Measurements from ENCODE around the gene KDM4C. TPM values are rescaled to one million over a fixed set of nuclear protein-coding genes. Genes with fewer than 3 reads are reported as not detected.
A peak's percentile ranks its signal among the peaks of the same experiment; 100 is the strongest.

The KDM4C gene
- total and polyA plus RNA-seq, 4 donors = 18.9 to 69.5 (median 29.1) TPM

- Histone ChIP-seq H3K27ac (ENCODE audit: low read depth, low read length) (no peak overlapping the region), H3K4me1 (ENCODE audit: control insufficient read depth, insufficient read depth, low read length) (no peaks in the 10 kb centered on the region), H3K4me3 (ENCODE audit: low read depth, low read length) (no peak overlapping the region), H3K36me3 (ENCODE audit: control insufficient read depth, insufficient read depth, low read length) (no peaks in the 10 kb centered on the region), H3K9me3 (ENCODE audit: control insufficient read depth, insufficient read depth, low read length) (no peaks in the 10 kb centered on the region), H3K27me3 (ENCODE audit: control insufficient read depth, insufficient read depth, low read length) (no peaks in the 10 kb centered on the region)
- no CpG with 5 or more reads among the region's 1 CpG for WGBS (ENCODE audit: insufficient coverage)
- no peak for DNase-seq (ENCODE audit: low read depth in 4 of 6, low spot score in 6 of 6)
Observed at GRCh38 chr9:7045361-7045760, 287.6 kb downstream of the KDM4C start.

- H3K4me3 ChIP-seq (ENCODE audit: low read depth, low read length) = no peak overlapping the region
- H3K9me3 ChIP-seq (ENCODE audit: control insufficient read depth, insufficient read depth, low read length) = no peaks in the 10 kb centered on the region
- H3K27ac ChIP-seq (ENCODE audit: low read depth, low read length) = no peak overlapping the region
- no peak for DNase-seq (ENCODE audit: low read depth in 4 of 6, low spot score in 6 of 6)
- H3K27me3 ChIP-seq (ENCODE audit: control insufficient read depth, insufficient read depth, low read length) = no peaks in the 10 kb centered on the region
- no peaks in the 10 kb centered on the region for H3K36me3 ChIP-seq (ENCODE audit: control insufficient read depth, insufficient read depth, low read length)
- H3K4me1 ChIP-seq (ENCODE audit: control insufficient read depth, insufficient read depth, low read length) = no peaks in the 10 kb centered on the region
- 100% methylated on average over 1 of the region's 3 CpGs for WGBS (ENCODE audit: insufficient coverage)
Observed at GRCh38 chr9:7051711-7052110, 293.9 kb downstream of the KDM4C start.

- no peak overlapping the region for H3K4me3 ChIP-seq (ENCODE audit: low read depth, low read length)
Observed at GRCh38 chr9:7053903-7054302, 296.1 kb downstream of the KDM4C start.

GRCh38 chr9:7055171-7055903 lies 297.6 kb downstream of the KDM4C start:
- H3K4me1 ChIP-seq (ENCODE audit: control insufficient read depth, insufficient read depth, low read length) = no peaks in the 10 kb centered on the region
- H3K27me3 ChIP-seq (ENCODE audit: control insufficient read depth, insufficient read depth, low read length) = no peaks in the 10 kb centered on the region
- WGBS (ENCODE audit: insufficient coverage) = 60% methylated on average over 1 of the region's 7 CpGs
- no peak overlapping the region for H3K4me3 ChIP-seq (ENCODE audit: low read depth, low read length)
- DNase-seq (ENCODE audit: low read depth in 4 of 6, low spot score in 6 of 6) = no peak
- no peak overlapping the region for H3K27ac ChIP-seq (ENCODE audit: low read depth, low read length)
- no peaks in the 10 kb centered on the region for H3K36me3 ChIP-seq (ENCODE audit: control insufficient read depth, insufficient read depth, low read length)
- no peaks in the 10 kb centered on the region for H3K9me3 ChIP-seq (ENCODE audit: control insufficient read depth, insufficient read depth, low read length)

More at GRCh38 chr9:7053903-7054302, 296.1 kb downstream of the KDM4C start:
- H3K27me3 ChIP-seq (ENCODE audit: control insufficient read depth, insufficient read depth, low read length) = no peaks in the 10 kb centered on the region
- H3K4me1 ChIP-seq (ENCODE audit: control insufficient read depth, insufficient read depth, low read length) = no peaks in the 10 kb centered on the region
- no CpG with 5 or more reads among the region's 2 CpGs for WGBS (ENCODE audit: insufficient coverage)
- no peaks in the 10 kb centered on the region for H3K36me3 ChIP-seq (ENCODE audit: control insufficient read depth, insufficient read depth, low read length)
- no peak for DNase-seq (ENCODE audit: low read depth in 4 of 6, low spot score in 6 of 6)
- no peaks in the 10 kb centered on the region for H3K9me3 ChIP-seq (ENCODE audit: control insufficient read depth, insufficient read depth, low read length)
- H3K27ac ChIP-seq (ENCODE audit: low read depth, low read length) = no peak overlapping the region

GRCh38 chr9:7056254-7056653 lies 298.5 kb downstream of the KDM4C start:
- no peaks in the 10 kb centered on the region for H3K4me1 ChIP-seq (ENCODE audit: control insufficient read depth, insufficient read depth, low read length)
- no peak overlapping the region for H3K4me3 ChIP-seq (ENCODE audit: low read depth, low read length)
- H3K27me3 ChIP-seq (ENCODE audit: control insufficient read depth, insufficient read depth, low read length) = no peaks in the 10 kb centered on the region
- H3K27ac ChIP-seq (ENCODE audit: low read depth, low read length) = no peak overlapping the region
- DNase-seq (ENCODE audit: low read depth in 4 of 6, low spot score in 6 of 6) = peak in 1 of 6 donors; percentile 37
- no peaks in the 10 kb centered on the region for H3K9me3 ChIP-seq (ENCODE audit: control insufficient read depth, insufficient read depth, low read length)
- H3K36me3 ChIP-seq (ENCODE audit: control insufficient read depth, insufficient read depth, low read length) = no peaks in the 10 kb centered on the region

- H3K27me3 ChIP-seq (ENCODE audit: control insufficient read depth, insufficient read depth, low read length) = no peaks in the 10 kb centered on the region
- DNase-seq (ENCODE audit: low read depth in 4 of 6, low spot score in 6 of 6) = no peak
- no peaks in the 10 kb centered on the region for H3K9me3 ChIP-seq (ENCODE audit: control insufficient read depth, insufficient read depth, low read length)
- no peaks in the 10 kb centered on the region for H3K4me1 ChIP-seq (ENCODE audit: control insufficient read depth, insufficient read depth, low read length)
- H3K4me3 ChIP-seq (ENCODE audit: low read depth, low read length) = no peak overlapping the region
- H3K36me3 ChIP-seq (ENCODE audit: control insufficient read depth, insufficient read depth, low read length) = no peaks in the 10 kb centered on the region
- H3K27ac ChIP-seq (ENCODE audit: low read depth, low read length) = no peak overlapping the region
- 43% methylated on average over 1 of the region's 3 CpGs for WGBS (ENCODE audit: insufficient coverage)
Observed at GRCh38 chr9:7058473-7058872, 300.7 kb downstream of the KDM4C start.

- Histone ChIP-seq H3K27me3 (ENCODE audit: control insufficient read depth, insufficient read depth, low read length) (no peaks in the 10 kb centered on the region), H3K36me3 (ENCODE audit: control insufficient read depth, insufficient read depth, low read length) (no peaks in the 10 kb centered on the region), H3K4me3 (ENCODE audit: low read depth, low read length) (no peak overlapping the region), H3K27ac (ENCODE audit: low read depth, low read length) (no peak overlapping the region), H3K9me3 (ENCODE audit: control insufficient read depth, insufficient read depth, low read length) (no peaks in the 10 kb centered on the region), H3K4me1 (ENCODE audit: control insufficient read depth, insufficient read depth, low read length) (no peaks in the 10 kb centered on the region)
- 66% methylated on average over 4 of the region's 4 CpGs for WGBS (ENCODE audit: insufficient coverage)
- DNase-seq (ENCODE audit: low read depth in 4 of 6, low spot score in 6 of 6) = no peak
Observed at GRCh38 chr9:7067169-7067568, 309.4 kb downstream of the KDM4C start.

- no peaks in the 10 kb centered on the region for H3K27me3 ChIP-seq (ENCODE audit: control insufficient read depth, insufficient read depth, low read length)
- WGBS (ENCODE audit: insufficient coverage) = no CpG with 5 or more reads among the region's 1 CpG
- no peak overlapping the region for H3K27ac ChIP-seq (ENCODE audit: low read depth, low read length)
- no peaks in the 10 kb centered on the region for H3K9me3 ChIP-seq (ENCODE audit: control insufficient read depth, insufficient read depth, low read length)
- no peak overlapping the region for H3K4me3 ChIP-seq (ENCODE audit: low read depth, low read length)
- H3K4me1 ChIP-seq (ENCODE audit: control insufficient read depth, insufficient read depth, low read length) = no peaks in the 10 kb centered on the region
- no peaks in the 10 kb centered on the region for H3K36me3 ChIP-seq (ENCODE audit: control insufficient read depth, insufficient read depth, low read length)
- no peak for DNase-seq (ENCODE audit: low read depth in 4 of 6, low spot score in 6 of 6)
Observed at GRCh38 chr9:7071916-7072315, 314.1 kb downstream of the KDM4C start.

- DNase-seq (ENCODE audit: low read depth in 4 of 6, low spot score in 6 of 6) = no peak
- Histone ChIP-seq H3K4me1 (ENCODE audit: control insufficient read depth, insufficient read depth, low read length) (no peaks in the 10 kb centered on the region), H3K9me3 (ENCODE audit: control insufficient read depth, insufficient read depth, low read length) (no peaks in the 10 kb centered on the region), H3K36me3 (ENCODE audit: control insufficient read depth, insufficient read depth, low read length) (no peaks in the 10 kb centered on the region), H3K27me3 (ENCODE audit: control insufficient read depth, insufficient read depth, low read length) (no peaks in the 10 kb centered on the region), H3K4me3 (ENCODE audit: low read depth, low read length) (no peak overlapping the region), H3K27ac (ENCODE audit: low read depth, low read length) (no peak overlapping the region)
- no CpG with 5 or more reads among the region's 2 CpGs for WGBS (ENCODE audit: insufficient coverage)
Observed at GRCh38 chr9:7073706-7074105, 315.9 kb downstream of the KDM4C start.

GRCh38 chr9:7075154-7075553 lies 317.4 kb downstream of the KDM4C start:
- no peaks in the 10 kb centered on the region for H3K9me3 ChIP-seq (ENCODE audit: control insufficient read depth, insufficient read depth, low read length)
- 91% methylated on average over 4 of the region's 7 CpGs for WGBS (ENCODE audit: insufficient coverage)
- no peaks in the 10 kb centered on the region for H3K4me1 ChIP-seq (ENCODE audit: control insufficient read depth, insufficient read depth, low read length)
- no peaks in the 10 kb centered on the region for H3K36me3 ChIP-seq (ENCODE audit: control insufficient read depth, insufficient read depth, low read length)
- no peak overlapping the region for H3K4me3 ChIP-seq (ENCODE audit: low read depth, low read length)
- no peaks in the 10 kb centered on the region for H3K27me3 ChIP-seq (ENCODE audit: control insufficient read depth, insufficient read depth, low read length)
- no peak overlapping the region for H3K27ac ChIP-seq (ENCODE audit: low read depth, low read length)
- no peak for DNase-seq (ENCODE audit: low read depth in 4 of 6, low spot score in 6 of 6)
